Progenitor cell of endocrine pancreas (in vitro differentiated cells): ENCODE results near the gene SND1. TPM values are rescaled to one million over a fixed set of nuclear protein-coding genes. Genes with fewer than 3 reads are reported as not detected.
A peak's percentile ranks its signal among the peaks of the same experiment; 100 is the strongest.

ENCODE experiments used
- DNase-seq: peaks from one replicate; pipeline ENCODE4 v3.0.0; 2021; ENCODE audit warnings: low spot score; ENCODE audit not compliant: unreplicated experiment
- H3K27ac Mint-ChIP-seq: 2 replicates; pipeline ENCODE4 v1.8.0; 2021; ENCODE audit warnings: mild to moderate bottlenecking, moderate library complexity, mixed read lengths
- H3K27me3 Mint-ChIP-seq: 2 replicates; pipeline ENCODE4 v1.8.0; 2021; ENCODE audit warnings: mixed read lengths
- H3K36me3 Mint-ChIP-seq: 2 replicates; pipeline ENCODE4 v1.8.0; 2022; ENCODE audit warnings: mixed read lengths; ENCODE audit not compliant: insufficient read depth
- H3K4me1 Mint-ChIP-seq: 2 replicates; pipeline ENCODE4 v1.8.0; 2021; ENCODE audit warnings: low read depth, mixed read lengths
- H3K4me3 Mint-ChIP-seq: 2 replicates; pipeline ENCODE4 v1.8.0; 2021; ENCODE audit warnings: low read depth, mild to moderate bottlenecking, moderate library complexity, mixed read lengths
- H3K9me3 Mint-ChIP-seq: 2 replicates; pipeline ENCODE4 v1.8.0; 2021; ENCODE audit warnings: low read depth, mixed read lengths
- total RNA-seq: library from RNA; stranded (reverse); gene quantifications from 2 replicates; pipeline ENCODE4 v1.2.1, GENCODE V29; 2021
- TF ChIP-seq, protein P1 (sequence below): fragments of 200-600 bp; sonication (generic); IDR thresholded peaks from one replicate; pipeline ENCODE4 v1.5.0; 2021; ENCODE audit warnings: antibody characterized with exemption, mild to moderate bottlenecking; ENCODE audit not compliant: unreplicated experiment

The SND1 gene
- total RNA-seq, 1 donor from 2014 or later, result 213 TPM

DNA sequence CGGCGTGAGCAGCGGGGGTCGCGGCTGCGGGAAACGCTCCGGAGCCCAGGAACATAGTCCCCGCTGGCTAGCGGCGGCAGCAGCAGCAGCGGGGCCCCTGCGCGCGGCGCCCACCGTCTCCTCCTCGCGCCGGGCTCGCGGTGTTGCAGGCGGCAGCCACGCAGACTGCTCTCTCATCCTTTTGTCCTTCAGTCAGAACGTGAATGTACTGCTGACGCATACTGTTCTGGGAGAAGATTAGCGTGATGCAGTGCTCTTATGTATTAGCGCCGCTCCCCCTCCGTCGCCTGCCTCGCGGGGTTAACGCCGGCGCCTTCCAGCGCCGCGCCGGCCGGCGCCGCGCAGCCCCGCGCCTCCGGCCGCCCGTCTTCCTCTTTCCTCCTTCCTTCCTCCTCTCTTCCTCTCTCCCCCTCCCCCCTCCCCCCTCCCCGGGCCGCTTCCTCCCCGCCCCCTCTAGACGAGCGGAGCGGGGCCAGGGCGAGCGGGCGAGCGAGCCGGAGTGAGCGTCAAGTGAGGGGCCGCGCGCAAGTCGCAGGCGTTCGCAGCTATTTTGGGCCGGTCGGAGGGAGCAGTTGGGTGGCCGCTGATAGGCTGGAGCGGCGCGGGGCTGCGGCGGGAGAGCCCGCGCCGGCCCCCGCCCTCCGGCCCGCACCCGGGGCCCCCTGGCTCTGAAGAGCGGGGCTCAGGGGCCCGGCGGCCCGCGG lies 380.1 kb downstream of the SND1 start:
- H3K27ac Mint-ChIP-seq, result peak overlapping the region; percentile 91
- peak overlapping the region; percentile 82 for H3K4me3 Mint-ChIP-seq
- TF ChIP-seq, protein P1, sequence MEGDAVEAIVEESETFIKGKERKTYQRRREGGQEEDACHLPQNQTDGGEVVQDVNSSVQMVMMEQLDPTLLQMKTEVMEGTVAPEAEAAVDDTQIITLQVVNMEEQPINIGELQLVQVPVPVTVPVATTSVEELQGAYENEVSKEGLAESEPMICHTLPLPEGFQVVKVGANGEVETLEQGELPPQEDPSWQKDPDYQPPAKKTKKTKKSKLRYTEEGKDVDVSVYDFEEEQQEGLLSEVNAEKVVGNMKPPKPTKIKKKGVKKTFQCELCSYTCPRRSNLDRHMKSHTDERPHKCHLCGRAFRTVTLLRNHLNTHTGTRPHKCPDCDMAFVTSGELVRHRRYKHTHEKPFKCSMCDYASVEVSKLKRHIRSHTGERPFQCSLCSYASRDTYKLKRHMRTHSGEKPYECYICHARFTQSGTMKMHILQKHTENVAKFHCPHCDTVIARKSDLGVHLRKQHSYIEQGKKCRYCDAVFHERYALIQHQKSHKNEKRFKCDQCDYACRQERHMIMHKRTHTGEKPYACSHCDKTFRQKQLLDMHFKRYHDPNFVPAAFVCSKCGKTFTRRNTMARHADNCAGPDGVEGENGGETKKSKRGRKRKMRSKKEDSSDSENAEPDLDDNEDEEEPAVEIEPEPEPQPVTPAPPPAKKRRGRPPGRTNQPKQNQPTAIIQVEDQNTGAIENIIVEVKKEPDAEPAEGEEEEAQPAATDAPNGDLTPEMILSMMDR, result peak; percentile 37
- H3K4me1 Mint-ChIP-seq, result peaks cover 22% of the 10 kb centered on the region
- no peaks in the 10 kb centered on the region for H3K9me3 Mint-ChIP-seq
- H3K27me3 Mint-ChIP-seq, result peaks cover 9% of the 10 kb centered on the region
- peak; percentile 44 for DNase-seq
- H3K36me3 Mint-ChIP-seq, result peaks cover 8% of the 10 kb centered on the region

DNA sequence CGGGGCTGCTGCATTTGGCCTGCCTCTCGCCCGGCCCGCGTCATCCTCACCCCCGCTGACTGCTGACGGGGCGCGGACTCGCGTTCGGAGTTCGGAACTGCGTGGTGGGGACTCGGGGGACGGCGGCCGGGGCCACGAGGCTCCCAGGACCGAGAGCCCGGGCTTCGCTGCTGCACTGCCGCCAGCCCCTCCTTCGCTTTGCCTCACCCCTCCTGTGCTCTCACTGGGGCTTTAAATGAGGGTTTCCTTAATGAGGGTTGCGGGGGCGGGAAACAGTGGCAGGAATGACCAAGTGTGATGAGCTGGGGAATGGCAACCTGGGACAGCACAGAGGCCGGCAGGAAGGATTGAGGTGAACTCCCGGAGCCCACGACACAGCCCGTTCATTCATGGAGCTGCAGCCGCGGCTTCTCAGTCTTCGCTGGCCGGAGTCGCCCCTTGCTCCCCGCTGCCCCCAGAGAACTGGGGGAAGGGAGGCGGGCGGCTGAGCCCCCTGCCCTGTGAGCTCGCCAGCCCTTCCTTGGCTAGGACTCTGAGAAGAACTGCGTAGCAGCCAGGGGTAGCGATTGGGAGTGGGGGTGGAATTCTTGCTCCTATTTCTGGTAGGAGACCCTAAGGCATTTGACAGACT lies 380.7 kb downstream of the SND1 start:
- peaks cover 16% of the 10 kb centered on the region for H3K4me1 Mint-ChIP-seq
- TF ChIP-seq, protein P1, result no peak
- H3K9me3 Mint-ChIP-seq, result no peaks in the 10 kb centered on the region
- peaks cover 8% of the 10 kb centered on the region for H3K36me3 Mint-ChIP-seq
- peak overlapping the region; percentile 81 for H3K27ac Mint-ChIP-seq
- H3K4me3 Mint-ChIP-seq, result peak overlapping the region; percentile 63
- peaks cover 9% of the 10 kb centered on the region for H3K27me3 Mint-ChIP-seq
- DNase-seq, result peak; percentile 32

DNA sequence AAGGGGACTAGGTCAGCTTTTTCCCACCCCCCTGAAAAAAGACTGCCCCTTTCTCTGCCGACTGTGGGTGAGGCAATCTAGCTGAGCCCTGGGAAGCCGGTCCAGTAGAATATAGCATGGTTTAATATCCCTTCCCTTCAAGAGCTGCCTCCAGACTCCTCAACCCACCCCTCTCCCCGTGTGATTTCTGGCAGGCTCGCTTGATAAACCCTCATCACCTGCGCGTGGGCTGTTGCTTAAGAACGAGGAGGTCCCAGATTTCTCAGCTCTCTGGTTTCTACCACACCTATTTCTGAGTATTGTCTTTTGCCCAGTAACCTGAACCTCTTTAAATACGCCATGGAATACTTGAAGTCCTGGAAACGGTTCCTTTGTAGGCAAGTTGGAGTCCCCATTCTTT lies 381.3 kb downstream of the SND1 start:
- Mint-ChIP-seq H3K36me3 (peaks cover 8% of the 10 kb centered on the region), H3K27ac (peak overlapping the region; percentile 59), H3K27me3 (peaks cover 9% of the 10 kb centered on the region), H3K4me3 (peak overlapping the region; percentile 63), H3K4me1 (peaks cover 11% of the 10 kb centered on the region), H3K9me3 (no peaks in the 10 kb centered on the region)
- no peak for DNase-seq
- TF ChIP-seq, protein P1, result no peak

DNA sequence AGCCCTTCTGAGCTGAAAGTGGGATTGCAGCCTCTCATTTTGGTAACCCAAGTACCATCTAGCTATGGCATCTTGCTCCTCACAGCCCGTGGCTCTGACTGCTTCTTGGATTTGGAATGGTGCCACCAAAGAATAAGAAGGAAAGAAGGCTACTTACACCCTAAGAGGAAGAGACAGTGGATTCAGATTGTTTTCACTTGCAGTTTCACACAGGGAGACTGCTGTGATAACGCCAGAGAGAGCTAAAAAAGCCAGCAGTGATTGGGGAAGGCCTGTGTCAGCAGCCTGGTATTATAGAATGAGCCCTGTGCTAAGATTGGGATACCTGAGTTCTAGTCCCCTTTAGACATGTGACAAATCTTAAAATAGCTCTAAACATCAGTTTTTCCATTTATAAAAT lies 382.8 kb downstream of the SND1 start:
- Mint-ChIP-seq H3K9me3 (no peaks in the 10 kb centered on the region), H3K27me3 (peaks cover 9% of the 10 kb centered on the region), H3K27ac (no peak overlapping the region), H3K36me3 (no peaks in the 10 kb centered on the region), H3K4me3 (no peak overlapping the region), H3K4me1 (peaks cover 14% of the 10 kb centered on the region)
- DNase-seq, result no peak
- TF ChIP-seq, protein P1, result no peak

DNA sequence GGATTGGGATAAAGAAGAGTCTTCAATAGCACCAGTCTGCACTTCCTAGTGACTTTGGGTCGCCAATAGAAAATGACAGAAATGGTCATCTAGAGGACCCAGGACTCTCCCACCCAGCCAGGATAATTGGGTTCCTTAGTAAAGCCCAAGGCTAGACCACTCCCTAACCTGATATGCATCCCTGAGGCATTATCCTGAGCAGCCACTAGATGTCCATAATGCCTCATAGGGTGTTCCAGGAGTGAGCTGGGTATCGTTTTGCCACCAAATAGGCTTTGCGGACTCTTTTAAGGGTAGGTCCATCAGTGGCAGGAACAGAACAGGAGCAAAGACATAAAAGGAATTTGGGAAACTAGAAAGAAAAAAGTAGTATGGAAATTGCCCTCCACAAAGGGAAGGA lies 383.7 kb downstream of the SND1 start:
- no peak overlapping the region for H3K27ac Mint-ChIP-seq
- no peak overlapping the region for H3K4me3 Mint-ChIP-seq
- TF ChIP-seq, protein P1, result peak; percentile 55
- no peak for DNase-seq
- H3K27me3 Mint-ChIP-seq, result peaks cover 9% of the 10 kb centered on the region
- H3K36me3 Mint-ChIP-seq, result no peaks in the 10 kb centered on the region
- no peaks in the 10 kb centered on the region for H3K9me3 Mint-ChIP-seq
- H3K4me1 Mint-ChIP-seq, result peaks cover 9% of the 10 kb centered on the region
